K562 (cell line): ENCODE data around the gene MAP3K6. TPM values are rescaled to one million over a fixed set of nuclear protein-coding genes. Genes with fewer than 3 reads are reported as not detected.

Experiments used
- ATF1 ChIP-seq, 2 experiments: fragments of 450-650 bp in 1 of 2; IDR thresholded peaks; 2 replicates each; pipeline ENCODE4 v1.6.1; 2016; ENCODE audit warnings: missing compliant biosample characterization in 1 of 2, missing genetic modification characterization in 1 of 2
- BRD4 ChIP-seq: fragments of 200-600 bp; sonication (generic); IDR thresholded peaks from 2 replicates; pipeline ENCODE4 v1.6.1; 2017; ENCODE audit warnings: inconsistent platforms
- CC2D1A ChIP-seq: fragments of 450-650 bp; IDR thresholded peaks from 2 replicates; pipeline ENCODE4 v1.6.1; 2017; ENCODE audit warnings: mild to moderate bottlenecking
- FOXP1 ChIP-seq: sonication (generic); formaldehyde crosslinking; IDR thresholded peaks from 2 replicates; pipeline ENCODE4 v1.8.0; 2022; ENCODE audit warnings: mild to moderate bottlenecking, missing genetic modification reagents
- HMG20B ChIP-seq: fragments of 250-450 bp; sonication (Bioruptor Pico); IDR thresholded peaks from 2 replicates; pipeline ENCODE4 v1.5.0; 2021; ENCODE audit warnings: mild to moderate bottlenecking
- MEIS2 ChIP-seq: fragments of 450-650 bp; IDR thresholded peaks from 2 replicates; pipeline ENCODE4 v1.6.1; 2014; ENCODE audit warnings: mild to moderate bottlenecking; ENCODE audit not compliant: partially characterized antibody
- NRF1 ChIP-seq, 2 experiments: fragments of 450-650 bp; IDR thresholded peaks in 1 of 2; conservative IDR thresholded peaks in 1 of 2; 2 replicates each; pipeline ENCODE4 v1.6.1; 2014; ENCODE audit warnings: mild to moderate bottlenecking in 2 of 2
- PRPF4 ChIP-seq: fragments of 200-400 bp; formaldehyde crosslinking; IDR thresholded peaks from one replicate; pipeline ENCODE4 v1.6.1; 2017; ENCODE audit warnings: low read length, low read depth, mild to moderate bottlenecking; ENCODE audit not compliant: insufficient read depth, poor library complexity, severe bottlenecking
- RB1 ChIP-seq: fragments of 450-650 bp; IDR thresholded peaks from 2 replicates; pipeline ENCODE4 v1.6.1; 2017; ENCODE audit warnings: low read depth, mild to moderate bottlenecking
- RBM22 ChIP-seq: fragments of 200-400 bp; formaldehyde crosslinking; IDR thresholded peaks from 2 replicates; pipeline ENCODE4 v1.6.1; 2018; ENCODE audit warnings: low read length, low read depth; ENCODE audit not compliant: poor library complexity, severe bottlenecking
- SRF ChIP-seq, 2 experiments: fragments of 250-450, 450-650 bp in 1 of 2; sonication (Bioruptor Pico) in 1 of 2; sonication (generic) in 1 of 2; formaldehyde crosslinking; IDR thresholded peaks; 2 replicates each; pipeline versions ENCODE4 v1.5.0 to v1.5.1; 2020 to 2022; ENCODE audit warnings: mild to moderate bottlenecking in 1 of 2, missing genetic modification reagents in 1 of 2
- STAT5B ChIP-seq: fragments of 250-450 bp; sonication (Bioruptor Pico); IDR thresholded peaks from 2 replicates; pipeline ENCODE4 v1.8.0; 2021; ENCODE audit warnings: mild to moderate bottlenecking, inconsistent platforms
- polyA plus RNA-seq, 8 experiments: library from polyadenylated mRNA; depleted of rRNA in 4 of 8; stranded (reverse) in 5 of 8; unstranded in 3 of 8; fragments of >200 nt; fragmentation: Nextera tagmentation in 2 of 8; fragmentation: Illumina TruSeq in 1 of 8; extraction: Ambion mirVana in 2 of 8; extraction: Trizol in 1 of 8; gene quantifications; 2 replicates each; pipeline versions ENCODE4 v1.2.1 to v1.2.3, GENCODE V29; 2011 to 2014; ENCODE audit warnings: inconsistent platforms in 1 of 8, missing spikeins in 1 of 8
- total RNA-seq, 7 experiments: library from RNA; depleted of rRNA in 6 of 7; stranded (reverse); fragments of >200 nt in 6 of 7; fragmentation: Illumina TruSeq in 2 of 7; extraction: Trizol in 2 of 7; gene quantifications; 2 replicates each; pipeline versions ENCODE4 v1.2.1 to v1.2.3, GENCODE V29; 2011 to 2021; ENCODE audit warnings: low replicate concordance in 1 of 7
- TF ChIP-seq, protein P1 (sequence below): fragments of 250-450 bp; sonication (Bioruptor Pico); IDR thresholded peaks from 2 replicates; pipeline ENCODE4 v1.8.0; 2021; ENCODE audit warnings: moderate library complexity, mild to moderate bottlenecking, inconsistent platforms
- TF ChIP-seq, protein P2 (sequence below): fragments of 450-650 bp; IDR thresholded peaks from 2 replicates; pipeline ENCODE4 v1.6.1; 2016
- TF ChIP-seq, protein P3 (sequence below): sonication (generic); formaldehyde crosslinking; IDR thresholded peaks from 2 replicates; pipeline ENCODE4 v1.8.0; 2022; ENCODE audit warnings: missing genetic modification reagents, mild to moderate bottlenecking, moderate library complexity, borderline replicate concordance
- TF ChIP-seq, protein P4 (sequence below): fragments of 250-450 bp; sonication (Bioruptor Pico); IDR thresholded peaks from 2 replicates; pipeline ENCODE4 v1.5.1; 2021; ENCODE audit warnings: mild to moderate bottlenecking
- TF ChIP-seq, protein P5 (sequence below): sonication (generic); formaldehyde crosslinking; IDR thresholded peaks from 2 replicates; pipeline ENCODE4 v1.8.0; 2022; ENCODE audit warnings: mild to moderate bottlenecking, low read depth, missing genetic modification reagents
- TF ChIP-seq, protein P6 (sequence below), 2 experiments: fragments of 200-800 bp in 1 of 2; sonication (Bioruptor generic) in 1 of 2; sonication (generic) in 1 of 2; formaldehyde crosslinking in 1 of 2; IDR thresholded peaks in 1 of 2; conservative IDR thresholded peaks in 1 of 2; 2 replicates each; pipeline versions ENCODE4 v1.5.0 to v1.6.1; 2016 to 2020; ENCODE audit warnings: missing compliant biosample characterization in 1 of 2, missing genetic modification characterization in 1 of 2, missing genetic modification reagents in 1 of 2

Gene MAP3K6
- total and polyA plus RNA-seq, 9 of the 15 experiments (the other 6 are each of a cell fraction or from before 2014, with no cell fraction given): 0.99 to 21.9 (median 7.0) TPM

DNA sequence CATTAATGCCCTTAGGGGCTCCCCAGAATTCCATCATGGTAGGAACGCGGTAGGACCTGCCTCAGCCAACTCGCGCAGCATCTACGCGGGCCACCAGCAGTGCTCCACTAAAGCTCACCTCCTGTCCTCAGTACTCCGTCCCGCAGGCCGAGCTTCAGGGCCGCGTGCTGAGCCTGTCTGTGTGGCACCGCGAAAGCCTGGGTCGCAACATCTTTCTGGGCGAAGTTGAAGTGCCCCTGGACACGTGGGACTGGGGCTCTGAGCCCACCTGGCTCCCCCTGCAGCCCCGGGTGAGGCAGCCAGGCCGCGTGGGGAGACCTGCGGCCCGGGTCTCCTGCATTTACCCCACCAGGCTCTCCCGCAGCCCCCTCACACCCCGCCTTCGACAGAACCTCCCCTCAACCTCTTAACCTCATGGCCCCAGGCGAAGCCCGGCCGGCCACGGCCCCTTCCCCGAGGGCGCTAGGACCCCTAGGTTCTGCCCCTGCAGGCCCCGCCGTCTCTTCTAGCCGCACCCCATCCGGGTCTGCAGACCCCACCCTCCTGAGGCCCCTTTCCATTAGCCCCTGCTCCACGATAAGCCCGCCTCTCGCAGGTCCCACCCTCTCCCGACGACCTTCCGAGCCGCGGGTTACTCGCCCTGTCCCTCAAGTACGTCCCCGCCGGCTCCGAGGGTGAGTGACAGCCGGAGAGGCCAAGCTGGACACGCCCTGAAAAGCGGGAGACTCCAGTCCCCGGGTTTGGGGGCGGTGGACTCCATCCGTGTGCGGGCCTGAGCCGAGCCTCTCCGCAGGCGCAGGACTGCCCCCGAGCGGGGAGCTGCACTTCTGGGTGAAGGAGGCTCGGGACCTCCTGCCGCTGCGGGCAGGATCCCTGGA is 15.9 kb downstream of the MAP3K6 start (continued):
- TF ChIP-seq, protein P1, sequence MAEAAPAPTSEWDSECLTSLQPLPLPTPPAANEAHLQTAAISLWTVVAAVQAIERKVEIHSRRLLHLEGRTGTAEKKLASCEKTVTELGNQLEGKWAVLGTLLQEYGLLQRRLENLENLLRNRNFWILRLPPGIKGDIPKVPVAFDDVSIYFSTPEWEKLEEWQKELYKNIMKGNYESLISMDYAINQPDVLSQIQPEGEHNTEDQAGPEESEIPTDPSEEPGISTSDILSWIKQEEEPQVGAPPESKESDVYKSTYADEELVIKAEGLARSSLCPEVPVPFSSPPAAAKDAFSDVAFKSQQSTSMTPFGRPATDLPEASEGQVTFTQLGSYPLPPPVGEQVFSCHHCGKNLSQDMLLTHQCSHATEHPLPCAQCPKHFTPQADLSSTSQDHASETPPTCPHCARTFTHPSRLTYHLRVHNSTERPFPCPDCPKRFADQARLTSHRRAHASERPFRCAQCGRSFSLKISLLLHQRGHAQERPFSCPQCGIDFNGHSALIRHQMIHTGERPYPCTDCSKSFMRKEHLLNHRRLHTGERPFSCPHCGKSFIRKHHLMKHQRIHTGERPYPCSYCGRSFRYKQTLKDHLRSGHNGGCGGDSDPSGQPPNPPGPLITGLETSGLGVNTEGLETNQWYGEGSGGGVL (CRISPR knock-in tag): no peak
- no peak for TF ChIP-seq BRD4
- no peak for TF ChIP-seq CC2D1A
- no peak for TF ChIP-seq FOXP1 (CRISPR knock-in tag)
- TF ChIP-seq NRF1 (conservative IDR thresholded peaks at IDR 0.05 in 1 of 2, IDR thresholded peaks at IDR 0.05 in 1 of 2): peak; percentile 84 to 86
- TF ChIP-seq, protein P2, sequence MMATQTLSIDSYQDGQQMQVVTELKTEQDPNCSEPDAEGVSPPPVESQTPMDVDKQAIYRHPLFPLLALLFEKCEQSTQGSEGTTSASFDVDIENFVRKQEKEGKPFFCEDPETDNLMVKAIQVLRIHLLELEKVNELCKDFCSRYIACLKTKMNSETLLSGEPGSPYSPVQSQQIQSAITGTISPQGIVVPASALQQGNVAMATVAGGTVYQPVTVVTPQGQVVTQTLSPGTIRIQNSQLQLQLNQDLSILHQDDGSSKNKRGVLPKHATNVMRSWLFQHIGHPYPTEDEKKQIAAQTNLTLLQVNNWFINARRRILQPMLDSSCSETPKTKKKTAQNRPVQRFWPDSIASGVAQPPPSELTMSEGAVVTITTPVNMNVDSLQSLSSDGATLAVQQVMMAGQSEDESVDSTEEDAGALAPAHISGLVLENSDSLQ: peak; percentile 99
- TF ChIP-seq, protein P3, sequence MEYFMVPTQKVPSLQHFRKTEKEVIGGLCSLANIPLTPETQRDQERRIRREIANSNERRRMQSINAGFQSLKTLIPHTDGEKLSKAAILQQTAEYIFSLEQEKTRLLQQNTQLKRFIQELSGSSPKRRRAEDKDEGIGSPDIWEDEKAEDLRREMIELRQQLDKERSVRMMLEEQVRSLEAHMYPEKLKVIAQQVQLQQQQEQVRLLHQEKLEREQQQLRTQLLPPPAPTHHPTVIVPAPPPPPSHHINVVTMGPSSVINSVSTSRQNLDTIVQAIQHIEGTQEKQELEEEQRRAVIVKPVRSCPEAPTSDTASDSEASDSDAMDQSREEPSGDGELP (CRISPR knock-in tag): peak; percentile 15; the same call in 1 of the 2 replicates
- TF ChIP-seq HMG20B (CRISPR knock-in tag): no peak
- no peak for TF ChIP-seq ATF1 (CRISPR knock-in tag; IDR thresholded peaks at IDR 0.05)
- TF ChIP-seq ATF1 (tag; IDR thresholded peaks at IDR 0.05): peak; percentile 20; the same call in 1 of the 2 replicates
- TF ChIP-seq, protein P4, sequence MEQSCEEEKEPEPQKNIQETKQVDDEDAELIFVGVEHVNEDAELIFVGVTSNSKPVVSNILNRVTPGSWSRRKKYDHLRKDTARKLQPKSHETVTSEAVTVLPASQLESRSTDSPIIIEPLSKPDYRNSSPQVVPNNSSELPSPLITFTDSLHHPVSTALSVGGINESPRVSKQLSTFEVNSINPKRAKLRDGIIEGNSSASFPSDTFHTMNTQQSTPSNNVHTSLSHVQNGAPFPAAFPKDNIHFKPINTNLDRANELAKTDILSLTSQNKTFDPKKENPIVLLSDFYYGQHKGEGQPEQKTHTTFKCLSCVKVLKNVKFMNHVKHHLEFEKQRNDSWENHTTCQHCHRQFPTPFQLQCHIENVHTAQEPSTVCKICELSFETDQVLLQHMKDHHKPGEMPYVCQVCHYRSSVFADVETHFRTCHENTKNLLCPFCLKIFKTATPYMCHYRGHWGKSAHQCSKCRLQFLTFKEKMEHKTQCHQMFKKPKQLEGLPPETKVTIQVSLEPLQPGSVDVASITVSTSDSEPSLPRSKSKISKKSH (CRISPR knock-in tag): no peak
- TF ChIP-seq STAT5B (CRISPR knock-in tag): no peak
- TF ChIP-seq MEIS2: peak; percentile 75
- TF ChIP-seq, protein P5, sequence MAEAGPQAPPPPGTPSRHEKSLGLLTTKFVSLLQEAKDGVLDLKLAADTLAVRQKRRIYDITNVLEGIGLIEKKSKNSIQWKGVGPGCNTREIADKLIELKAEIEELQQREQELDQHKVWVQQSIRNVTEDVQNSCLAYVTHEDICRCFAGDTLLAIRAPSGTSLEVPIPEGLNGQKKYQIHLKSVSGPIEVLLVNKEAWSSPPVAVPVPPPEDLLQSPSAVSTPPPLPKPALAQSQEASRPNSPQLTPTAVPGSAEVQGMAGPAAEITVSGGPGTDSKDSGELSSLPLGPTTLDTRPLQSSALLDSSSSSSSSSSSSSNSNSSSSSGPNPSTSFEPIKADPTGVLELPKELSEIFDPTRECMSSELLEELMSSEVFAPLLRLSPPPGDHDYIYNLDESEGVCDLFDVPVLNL (CRISPR knock-in tag): no peak
- no peak for TF ChIP-seq SRF (CRISPR knock-in tag; IDR thresholded peaks at IDR 0.05)
- peak; percentile 4 for TF ChIP-seq RBM22
- TF ChIP-seq, protein P6, sequence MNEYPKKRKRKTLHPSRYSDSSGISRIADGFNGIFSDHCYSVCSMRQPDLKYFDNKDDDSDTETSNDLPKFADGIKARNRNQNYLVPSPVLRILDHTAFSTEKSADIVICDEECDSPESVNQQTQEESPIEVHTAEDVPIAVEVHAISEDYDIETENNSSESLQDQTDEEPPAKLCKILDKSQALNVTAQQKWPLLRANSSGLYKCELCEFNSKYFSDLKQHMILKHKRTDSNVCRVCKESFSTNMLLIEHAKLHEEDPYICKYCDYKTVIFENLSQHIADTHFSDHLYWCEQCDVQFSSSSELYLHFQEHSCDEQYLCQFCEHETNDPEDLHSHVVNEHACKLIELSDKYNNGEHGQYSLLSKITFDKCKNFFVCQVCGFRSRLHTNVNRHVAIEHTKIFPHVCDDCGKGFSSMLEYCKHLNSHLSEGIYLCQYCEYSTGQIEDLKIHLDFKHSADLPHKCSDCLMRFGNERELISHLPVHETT (CRISPR knock-in tag; conservative IDR thresholded peaks at IDR 0.05 in 1 of 2, IDR thresholded peaks at IDR 0.05 in 1 of 2): no peak
- TF ChIP-seq RB1: peak; percentile 86
- TF ChIP-seq PRPF4: no peak
